ENCODE data around the gene NPNT.

The NPNT gene

DNA sequence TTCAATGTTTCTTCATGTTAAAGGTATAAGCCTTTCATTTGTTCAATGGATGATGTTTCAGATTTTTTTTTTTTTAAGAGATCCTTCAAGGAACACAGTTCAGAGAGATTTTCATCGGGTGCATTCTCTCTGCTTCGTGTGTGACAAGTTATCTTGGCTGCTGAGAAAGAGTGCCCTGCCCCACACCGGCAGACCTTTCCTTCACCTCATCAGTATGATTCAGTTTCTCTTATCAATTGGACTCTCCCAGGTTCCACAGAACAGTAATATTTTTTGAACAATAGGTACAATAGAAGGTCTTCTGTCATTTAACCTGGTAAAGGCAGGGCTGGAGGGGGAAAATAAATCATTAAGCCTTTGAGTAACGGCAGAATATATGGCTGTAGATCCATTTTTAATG, 75.8 kb downstream of the NPNT start:
- no peak for DNase-seq

DNA sequence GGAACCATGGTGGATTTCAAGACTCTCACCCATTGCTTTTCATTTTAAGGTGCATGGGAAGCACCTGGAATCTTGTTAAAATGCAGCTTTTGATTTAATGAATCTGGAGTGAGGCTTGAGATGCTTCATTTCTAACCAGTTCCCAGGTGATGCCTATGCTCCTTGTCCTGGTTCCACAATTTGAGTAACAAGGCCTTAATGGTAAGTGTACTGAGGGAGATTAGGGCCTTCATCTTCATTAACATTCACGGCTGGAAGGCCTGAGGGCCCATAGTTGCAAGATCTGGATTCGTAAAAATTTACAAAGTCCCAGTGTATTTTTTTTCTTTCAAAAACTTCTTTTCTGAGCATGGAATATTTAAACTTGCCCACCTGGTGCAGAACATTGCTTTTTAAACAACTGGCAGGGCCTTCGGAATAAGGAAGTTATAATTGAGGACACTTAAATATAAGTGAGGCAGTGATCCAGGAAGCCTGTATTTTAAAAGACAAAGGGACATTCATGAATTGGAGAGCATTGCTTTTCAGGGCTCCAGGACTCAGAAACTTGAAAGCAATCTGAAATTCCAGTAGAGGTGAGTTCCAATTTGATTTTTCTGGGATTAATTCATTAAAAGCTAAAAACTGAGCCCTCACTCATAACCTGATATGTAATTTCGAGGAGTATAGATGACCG, 77.8 kb downstream of the NPNT start:
- no peak for DNase-seq

DNA sequence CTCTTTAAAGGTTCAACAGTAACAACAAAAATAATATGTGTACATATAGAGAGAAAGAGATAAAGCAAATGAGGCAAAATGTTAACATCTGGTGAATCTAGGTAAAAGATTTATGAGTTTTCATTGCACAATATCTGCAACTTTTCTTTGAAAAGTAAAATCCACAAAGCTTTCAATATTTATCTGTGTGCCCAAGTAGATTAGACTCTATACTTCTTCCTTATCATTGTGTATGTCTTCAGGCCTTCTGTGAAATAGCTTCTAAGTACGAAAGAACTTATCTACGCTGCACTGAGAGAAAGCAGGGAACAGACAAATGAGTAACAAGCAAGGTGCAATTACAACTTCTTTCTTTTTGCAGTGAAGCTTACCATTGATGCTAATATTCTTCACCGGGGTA, 81.6 kb downstream of the NPNT start:
- no peak for DNase-seq

DNA sequence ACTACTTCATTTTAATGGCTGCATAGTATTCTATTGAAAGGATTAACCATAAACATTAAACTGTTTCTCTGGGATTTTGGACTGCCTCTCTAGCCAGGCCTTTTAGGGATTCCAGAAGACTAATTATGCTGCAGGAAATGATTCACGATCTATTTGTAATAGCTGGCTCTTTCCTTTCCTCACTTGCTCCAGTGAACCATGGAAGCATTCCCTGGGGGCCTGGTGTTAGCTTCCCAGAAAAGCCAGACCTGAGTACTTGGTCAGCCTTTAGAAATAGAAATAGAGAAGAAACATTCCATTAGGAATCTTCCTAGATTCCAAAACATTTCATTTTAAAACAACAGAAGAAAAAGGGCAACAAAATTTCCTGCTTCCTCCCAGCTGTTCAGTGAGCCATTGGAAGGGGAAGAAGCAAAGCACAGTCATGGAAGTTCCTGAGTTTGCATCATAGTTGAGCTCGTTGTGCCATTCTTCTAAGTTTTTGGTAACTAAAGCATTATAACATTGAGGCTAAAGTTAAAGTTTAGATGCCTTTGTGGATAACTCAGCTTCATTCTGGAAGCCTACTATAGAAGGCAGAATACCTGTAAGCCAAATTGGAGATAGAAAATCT, 83.5 kb downstream of the NPNT start:
- DNase-seq, result no peak

DNA sequence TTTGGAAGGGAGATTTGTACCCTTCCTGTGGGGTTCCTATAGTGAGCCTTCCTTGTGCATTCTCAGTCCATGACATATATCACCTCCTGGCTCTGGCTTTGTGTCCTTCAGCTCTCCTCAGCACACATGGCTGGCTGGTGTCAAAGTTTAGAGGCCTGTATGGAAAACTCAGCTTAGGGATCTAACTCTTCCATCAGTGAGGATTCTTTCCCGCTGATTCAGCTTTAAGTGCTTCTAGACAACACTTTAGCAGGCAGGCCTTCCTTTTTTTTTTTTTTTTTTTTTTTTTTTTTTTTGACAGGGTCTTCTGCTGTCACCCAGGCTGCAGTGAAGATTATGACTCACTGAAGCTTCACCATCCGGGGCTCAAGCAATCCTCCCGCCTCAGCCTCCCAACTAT, 84.2 kb downstream of the NPNT start:
- no peak for DNase-seq

DNA sequence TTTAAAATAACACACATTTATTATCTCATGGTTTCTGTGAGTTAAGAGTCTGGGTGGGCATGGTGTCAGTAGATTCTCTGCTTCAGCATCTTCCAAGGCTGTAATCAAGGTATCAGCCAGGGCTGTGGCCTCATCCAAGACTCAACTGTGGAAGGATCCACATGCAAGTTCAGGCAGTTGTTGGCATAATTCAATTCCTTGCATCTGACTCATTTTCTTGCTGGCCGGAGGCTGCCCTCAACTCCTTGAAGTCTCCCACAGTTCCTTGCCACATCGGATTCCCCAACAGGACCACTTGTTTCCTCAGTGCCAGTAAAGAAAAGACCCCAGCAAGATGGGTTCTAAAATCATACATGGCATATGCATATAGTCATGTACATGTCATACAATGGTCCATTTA, 93.4 kb downstream of the NPNT start:
- no peak for DNase-seq

DNA sequence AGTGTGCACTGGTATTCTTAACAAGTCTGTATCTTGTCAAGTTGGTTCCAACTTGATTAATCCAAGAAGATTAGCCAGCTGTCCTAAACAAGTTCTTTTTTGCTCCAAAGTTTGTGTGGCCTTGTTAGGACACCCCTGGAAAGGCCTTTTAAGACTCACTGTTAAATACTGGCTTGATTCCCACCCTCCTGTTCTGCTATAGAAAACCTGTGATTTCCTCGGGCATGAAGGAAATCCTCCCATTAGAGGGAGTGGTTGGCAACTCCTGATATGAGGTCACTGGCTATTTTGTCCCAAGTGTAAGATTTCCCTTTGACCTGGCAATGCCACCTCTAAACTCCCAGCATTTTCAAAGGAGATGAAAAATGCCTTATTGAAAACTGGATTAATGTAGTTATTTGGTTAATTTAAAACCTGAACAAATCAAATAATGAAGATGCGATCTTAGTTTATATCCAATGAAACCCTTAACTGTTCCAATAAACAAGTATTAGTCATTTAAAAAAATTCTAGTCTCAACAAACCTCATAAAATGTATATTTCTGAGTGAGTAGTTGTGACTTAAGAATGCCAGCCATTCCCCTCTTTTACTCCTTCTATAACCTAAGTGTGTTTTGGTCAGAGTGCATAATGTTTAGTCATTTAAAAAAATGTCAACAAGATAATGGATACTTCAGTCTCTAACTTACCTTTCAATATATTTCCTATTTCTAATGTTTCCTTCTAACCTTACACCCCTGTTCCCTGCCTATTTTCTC, 94.4 kb downstream of the NPNT start:
- DNase-seq, result no peak

DNA sequence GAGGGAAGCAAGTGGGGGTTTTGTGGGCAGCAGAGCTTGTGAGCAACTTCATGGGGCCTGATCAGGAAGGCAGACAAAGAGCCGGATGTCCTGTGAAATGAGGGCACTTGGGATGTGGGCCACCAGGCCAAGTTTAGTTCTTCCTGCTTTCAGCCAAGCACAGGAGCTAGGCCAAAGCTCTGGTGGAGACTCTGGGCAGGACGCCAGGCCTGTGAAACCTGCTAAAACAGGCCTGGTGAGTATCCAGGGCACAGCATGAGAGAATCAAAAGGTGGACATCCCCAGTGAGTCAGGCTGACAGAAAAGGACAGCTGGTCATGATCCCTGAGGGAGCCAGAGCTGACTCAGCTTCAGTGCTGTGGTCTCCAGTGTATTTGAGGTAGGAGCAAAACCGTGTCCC, 95.7 kb downstream of the NPNT start:
- DNase-seq, result no peak

DNA sequence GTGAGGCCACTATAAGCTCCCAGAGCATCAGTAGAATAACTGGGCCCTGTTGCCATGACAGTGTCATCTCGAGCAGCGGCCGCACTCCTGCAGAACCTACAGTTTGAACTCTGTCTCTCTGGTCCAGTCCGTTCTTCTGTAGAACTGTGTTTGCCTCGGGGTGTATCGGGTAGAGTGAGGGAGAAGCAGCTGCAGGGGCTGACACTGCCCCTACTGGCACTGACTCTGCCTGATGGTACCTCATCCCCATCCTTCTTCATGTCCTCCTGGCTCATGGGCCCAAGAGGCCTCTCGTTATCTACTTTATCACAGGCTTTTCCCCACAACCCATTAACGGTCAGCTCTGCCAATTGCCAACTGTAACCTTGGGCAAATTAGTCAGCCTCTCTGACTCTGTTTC, 96.5 kb downstream of the NPNT start:
- no peak for DNase-seq

DNA sequence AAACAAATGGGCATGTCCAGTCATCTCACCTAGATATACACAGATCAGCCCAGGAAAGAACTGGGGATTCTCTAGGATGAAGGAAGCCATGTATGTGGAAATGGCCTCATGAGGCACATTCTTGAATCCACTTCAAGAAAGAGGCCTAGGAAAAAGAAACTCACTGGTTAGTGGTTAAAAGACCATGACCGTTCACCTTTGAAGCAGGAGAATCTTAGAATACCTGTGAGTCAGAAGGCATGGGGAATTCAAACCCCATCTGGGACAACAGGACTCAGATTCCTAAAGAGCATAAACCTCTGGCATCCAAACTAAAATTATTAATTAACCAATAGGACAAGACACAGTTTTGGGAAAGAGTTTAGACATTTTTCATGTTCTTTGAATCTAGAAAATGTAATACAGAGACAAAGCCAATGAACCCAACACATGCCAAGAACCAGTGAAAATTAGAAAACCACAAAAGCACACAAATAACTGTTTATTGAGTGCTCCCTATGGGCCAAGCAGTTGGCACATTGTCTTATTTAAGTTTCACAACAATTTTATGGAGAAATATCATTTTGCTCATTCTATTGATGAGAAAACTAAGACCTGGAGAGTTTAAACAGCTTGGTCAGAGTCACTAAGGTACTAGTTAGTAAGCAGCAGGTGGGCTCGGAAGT, 97.5 kb downstream of the NPNT start:
- no peak for DNase-seq

DNA sequence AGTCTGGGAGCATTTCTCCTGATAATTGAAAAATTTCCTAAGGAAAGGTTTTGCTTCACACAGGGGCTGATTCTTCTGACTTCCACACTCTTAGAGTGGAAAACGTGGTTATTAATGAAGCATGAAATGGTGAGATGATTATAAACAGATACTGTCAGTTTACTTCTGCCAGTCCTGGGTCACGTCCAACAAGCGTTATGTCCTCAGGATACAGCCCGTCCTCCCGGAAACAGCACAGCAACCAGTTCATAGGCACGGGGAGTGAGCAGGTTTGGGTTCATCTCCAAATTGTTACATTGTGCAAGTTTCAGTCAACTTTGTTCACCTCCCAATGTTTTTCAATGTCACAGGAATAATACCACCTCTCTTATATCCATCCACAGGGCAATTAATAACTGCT, 98.8 kb downstream of the NPNT start:
- no peak for DNase-seq

DNA sequence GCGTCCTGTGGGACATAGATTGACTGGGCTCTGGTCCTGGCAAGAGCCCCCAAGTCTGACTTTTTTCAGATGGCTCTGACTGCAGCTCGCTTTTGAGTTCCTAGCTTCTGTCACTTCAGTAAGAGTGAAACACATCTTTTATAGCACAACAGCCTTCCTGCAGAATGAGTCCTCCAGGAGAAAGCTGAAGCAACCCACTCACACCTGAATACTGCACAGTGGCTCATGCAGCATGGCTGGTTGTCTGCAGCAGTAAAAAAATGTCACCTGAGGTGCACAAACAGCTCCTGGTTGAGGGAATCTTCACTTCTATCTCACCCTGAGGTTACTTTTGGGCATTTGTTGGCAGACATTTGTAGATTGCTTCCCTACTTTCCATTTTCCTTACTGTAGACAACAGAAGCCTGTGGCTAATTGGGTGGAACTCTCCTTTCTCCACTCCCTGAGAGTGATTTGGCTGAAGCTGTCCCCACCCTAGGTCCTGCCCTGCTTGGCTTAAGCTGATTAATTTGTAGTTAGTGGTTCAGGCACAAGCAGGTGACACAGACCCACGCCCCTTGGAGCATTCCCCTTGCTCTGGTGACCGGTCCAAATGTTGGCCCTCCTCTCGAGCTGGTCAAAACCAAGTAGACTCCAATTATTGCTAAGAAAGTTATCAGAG, 99.7 kb downstream of the NPNT start:
- DNase-seq, result no peak

DNA sequence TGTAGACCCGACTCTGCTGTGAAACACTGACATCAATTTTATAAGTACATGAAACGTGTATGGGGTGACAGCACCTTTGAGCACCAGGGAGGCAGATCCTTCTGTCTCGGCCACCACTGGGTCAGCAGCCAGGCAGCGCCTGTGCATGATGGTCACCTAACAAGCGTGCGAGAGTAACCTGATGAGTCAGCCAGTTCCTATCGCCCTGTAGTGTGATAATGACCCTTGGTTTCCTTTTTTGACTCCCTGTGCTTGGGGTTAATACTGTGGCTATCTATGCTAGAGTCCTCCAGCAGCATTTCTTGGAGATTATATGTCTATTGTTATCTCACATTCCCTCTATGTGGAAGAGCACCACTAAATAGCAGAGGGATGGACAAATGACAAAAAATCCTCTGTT, 101.6 kb downstream of the NPNT start:
- no peak for DNase-seq

DNA sequence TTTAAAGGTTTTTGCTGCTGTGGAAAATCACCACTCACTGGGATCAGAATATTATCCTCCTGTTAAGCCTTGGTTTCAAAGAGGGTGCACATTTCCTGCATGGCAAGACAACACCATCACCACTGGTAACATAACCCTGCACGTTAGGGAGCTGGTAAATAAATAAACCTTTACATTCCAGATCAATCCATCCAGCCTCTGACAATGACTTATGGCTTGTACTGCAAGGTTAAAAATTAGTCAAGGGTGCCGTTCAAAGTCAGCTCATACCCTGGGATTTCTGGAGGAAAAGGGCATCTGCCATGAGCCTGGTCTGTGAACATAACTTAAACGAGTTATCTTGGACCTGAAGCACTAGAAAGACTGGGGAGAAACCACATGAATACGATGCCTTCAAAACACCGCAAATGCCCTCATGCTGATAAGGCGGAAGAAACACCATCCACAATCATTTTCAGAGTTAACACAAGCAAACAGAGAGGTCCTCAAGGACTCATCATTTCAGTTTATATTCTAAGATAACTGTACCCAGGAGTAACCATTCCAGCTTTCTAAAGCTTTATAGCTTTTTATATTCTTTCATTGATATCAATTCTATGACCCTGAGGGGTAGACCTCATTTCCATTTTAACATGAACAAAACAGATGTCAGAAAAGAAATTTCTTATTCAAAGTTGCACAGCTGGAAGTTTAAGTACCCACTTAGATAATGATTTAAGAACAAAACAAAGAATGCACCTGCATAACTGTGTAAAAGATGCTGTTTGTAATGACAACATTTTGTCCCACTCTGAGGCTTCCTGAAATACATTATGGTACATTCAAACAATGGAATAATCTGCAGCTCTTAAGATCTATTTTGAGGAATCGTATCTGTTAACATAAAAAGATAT, 103.1 kb downstream of the NPNT start:
- no peak for DNase-seq

DNA sequence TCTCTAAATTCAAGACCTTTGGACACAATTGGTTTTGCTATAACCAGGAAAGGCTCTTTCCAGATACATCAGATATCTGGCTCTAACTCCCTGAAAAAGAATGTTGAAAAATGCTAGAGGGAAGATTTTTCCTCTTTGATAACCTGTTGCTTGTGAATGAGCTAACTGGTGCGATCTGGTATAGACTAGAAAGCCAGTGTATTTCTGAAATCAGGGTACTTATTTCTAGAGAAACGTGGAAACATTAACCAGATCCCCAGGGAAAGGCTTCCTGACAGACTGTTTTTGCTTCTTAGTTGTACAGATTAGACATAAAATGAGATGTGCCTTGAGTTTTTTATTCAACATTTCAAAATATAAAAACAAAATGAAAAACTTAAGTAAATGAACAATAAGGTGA, 107.7 kb downstream of the NPNT start:
- no peak for DNase-seq

DNA sequence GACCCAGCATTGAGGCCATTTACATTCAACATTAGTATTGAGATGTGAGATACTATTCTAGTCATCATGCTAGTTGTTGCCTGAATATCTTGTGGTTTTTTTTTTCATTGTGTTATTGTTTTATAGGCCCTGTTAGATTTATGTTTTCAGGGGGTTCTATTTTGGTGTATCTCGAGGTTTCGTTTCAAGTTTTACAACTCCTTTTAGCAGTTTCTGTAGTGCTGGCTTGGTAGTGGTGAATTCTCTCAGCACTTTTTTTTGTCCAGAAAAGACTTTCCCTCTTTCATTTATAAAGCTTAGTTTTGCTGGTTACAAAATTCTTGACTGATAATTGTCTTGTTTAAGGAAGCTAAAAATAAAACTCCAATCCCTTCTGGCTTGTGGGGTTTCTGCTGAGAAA, 115.5 kb downstream of the NPNT start:
- DNase-seq, result no peak

DNA sequence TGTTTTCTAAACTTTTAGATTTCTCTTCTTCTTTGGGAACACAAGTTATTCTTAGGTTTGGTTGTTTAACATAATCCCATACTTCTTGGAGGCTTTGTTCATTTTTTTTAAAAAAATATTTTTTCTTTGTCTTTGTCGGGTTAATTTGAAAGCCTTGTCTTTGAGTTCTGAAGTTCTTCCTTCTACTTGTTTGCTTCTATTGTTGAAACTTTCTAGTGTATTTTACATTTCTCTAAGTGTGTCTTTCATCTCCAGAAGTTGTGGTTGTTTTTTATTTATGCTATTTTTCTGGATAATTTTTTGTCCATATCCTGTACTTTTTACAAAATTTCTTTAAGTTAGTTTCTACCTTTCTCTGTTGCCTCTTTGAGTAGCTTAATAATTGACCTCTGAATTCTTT, 116.1 kb downstream of the NPNT start:
- no peak for DNase-seq

DNA sequence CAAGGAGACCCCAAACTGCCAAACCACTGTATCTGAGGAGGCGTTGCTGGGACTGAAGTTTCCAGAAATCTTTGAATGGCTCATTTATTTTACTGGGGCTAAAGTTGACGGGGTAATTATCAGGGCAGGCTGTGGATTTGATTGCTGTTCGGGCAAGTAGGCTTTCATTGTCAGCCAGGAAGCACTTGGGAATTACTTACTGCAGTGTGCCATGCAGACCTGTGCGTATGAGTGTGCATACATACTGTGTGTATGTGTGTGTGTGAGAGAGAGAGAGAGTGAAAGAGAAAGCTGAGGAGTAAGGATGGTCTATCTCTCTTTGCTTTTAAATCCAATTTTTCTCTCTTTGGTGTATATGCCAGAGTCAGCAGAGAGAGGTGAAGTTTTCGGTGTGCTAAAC, 122.7 kb downstream of the NPNT start:
- no peak for DNase-seq

DNA sequence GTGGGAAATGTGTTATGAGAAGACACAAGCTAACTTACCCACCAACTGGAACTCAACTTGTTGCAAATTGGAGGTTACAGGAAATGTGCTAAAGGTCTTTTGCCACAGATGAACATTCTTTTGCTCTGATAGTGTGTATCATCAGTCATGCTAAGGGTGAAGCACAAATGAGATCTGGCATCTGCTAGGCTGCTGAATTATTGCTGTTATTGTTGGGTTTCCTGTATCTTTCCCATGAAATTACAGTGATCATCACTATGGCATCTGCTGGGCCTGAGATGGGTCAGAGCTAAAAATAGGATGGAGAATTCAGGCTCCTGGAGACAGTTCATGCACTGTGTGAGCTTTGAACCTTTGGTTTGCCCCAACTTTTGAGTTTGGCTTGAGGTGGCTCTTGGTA, 124.5 kb downstream of the NPNT start:
- DNase-seq, result no peak
